SKM-1 treated with dmso at 0.1 percent for 144 hours (cell line): ENCODE measurements around the gene PPP1R3G.
"Not testable (repeated sequence)": the region's sequence is repeated elsewhere in the genome, so short reads cannot be mapped to it uniquely, and the experiment has no call there.

Experiments used
- DNase-seq: peaks from one replicate; lab custom pipeline; 2025; ENCODE audit not compliant: unreplicated experiment; lab: John Stamatoyannopoulos, UW

The PPP1R3G gene

DNA sequence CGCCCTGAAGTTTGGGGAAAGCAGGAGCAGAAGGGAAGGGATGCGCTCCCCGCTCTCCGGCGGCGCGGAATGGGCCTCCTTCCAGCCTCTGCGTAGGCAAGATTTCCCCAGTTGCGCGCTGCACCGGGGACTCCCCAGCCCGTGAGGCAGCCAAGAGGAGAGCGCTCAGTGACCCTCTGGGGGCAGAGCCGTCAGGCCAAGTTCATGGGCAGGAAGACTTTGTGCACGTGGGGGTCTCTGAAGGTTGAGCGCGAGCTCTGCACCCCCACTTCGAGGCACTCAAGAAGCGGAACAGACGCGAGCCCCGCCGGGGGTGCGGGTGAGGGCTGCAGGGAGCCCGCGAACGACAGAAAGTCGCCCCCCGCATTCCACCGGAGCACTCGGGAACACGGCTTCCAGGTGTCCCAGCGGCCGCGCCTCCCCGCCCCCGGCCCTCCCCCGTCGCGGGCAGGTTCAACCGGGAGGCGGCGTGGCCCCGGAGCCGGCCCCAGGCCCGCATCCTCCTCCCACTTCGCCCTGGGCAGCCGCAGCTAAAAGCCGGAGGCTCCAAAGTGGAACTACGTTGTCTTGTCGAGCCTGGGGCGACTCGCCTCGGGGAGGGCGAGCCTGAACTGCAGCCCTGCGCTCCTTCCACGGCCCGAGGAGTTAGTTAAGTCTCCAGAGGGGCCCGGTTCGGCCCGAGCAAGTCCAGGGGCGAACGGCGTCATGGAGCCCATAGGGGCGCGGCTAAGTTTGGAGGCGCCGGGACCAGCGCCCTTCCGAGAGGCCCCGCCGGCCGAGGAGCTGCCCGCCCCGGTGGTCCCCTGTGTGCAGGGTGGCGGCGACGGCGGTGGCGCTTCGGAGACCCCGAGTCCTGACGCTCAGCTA lies at the start of gene PPP1R3G:
PPP1R3G (plus strand) TSS at position 561 of the 867 bp plus-strand sequence; CDS start at position 706, 145 bp downstream.
- no peak for DNase-seq

DNA sequence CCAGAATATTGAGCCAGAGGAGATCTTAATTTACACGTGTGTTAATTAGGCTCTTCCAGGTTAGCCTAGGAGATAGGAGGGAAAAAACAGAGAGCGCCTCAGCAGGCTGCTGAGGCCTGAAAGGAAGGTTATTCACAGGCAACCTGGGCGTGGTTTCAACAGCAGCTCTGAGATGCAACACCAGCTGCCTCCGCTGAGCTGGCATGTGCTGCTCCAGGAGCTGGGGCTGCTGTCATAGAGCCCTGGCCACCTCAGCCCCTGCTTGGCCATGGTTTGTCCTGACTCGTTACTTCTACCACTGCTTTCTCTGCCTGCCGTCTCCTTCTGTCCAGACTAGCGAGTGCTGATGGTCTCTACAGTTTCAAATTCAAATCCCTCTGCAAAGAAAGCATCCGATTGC lies 48.9 kb upstream of the PPP1R3G start:
- DNase-seq = peak; percentile 22

DNA sequence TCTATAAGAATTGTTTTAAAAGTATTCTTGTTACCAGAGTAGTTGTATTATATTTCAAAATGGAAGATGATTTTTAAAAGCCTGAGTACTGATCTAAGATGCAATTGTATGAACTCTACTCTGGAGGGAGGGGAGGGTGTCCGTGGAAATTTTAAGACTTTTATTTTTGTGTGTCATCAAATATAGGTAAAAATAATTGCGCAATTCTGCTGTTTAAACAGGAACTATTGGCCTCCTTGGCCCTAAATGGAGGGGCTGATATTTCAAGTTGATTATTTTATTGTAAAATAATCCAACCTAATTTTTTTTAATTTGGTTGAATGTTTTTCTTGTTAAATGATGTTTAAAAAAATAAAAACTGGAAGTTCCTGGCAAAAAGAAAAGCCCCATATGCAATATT lies 43.2 kb upstream of the PPP1R3G start:
- no peak for DNase-seq

DNA sequence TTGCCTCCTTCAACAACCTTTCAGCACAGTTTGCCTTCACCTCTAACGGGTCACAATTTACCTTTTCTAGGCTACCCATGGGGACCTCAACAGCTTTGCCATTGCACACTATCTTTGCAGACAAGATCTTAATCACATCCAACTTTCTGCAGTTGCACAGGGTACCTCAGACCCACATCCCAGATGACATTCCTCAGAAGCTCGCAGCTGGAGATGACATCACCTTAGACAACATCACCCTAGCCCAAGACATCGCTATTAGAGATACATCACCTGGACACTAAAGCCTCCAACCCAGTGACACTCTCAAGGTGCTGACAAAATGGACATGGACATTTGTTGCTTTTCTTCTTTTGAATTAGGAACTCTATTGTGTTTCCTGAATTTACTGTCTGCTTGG lies 42.7 kb upstream of the PPP1R3G start:
- DNase-seq = no peak

DNA sequence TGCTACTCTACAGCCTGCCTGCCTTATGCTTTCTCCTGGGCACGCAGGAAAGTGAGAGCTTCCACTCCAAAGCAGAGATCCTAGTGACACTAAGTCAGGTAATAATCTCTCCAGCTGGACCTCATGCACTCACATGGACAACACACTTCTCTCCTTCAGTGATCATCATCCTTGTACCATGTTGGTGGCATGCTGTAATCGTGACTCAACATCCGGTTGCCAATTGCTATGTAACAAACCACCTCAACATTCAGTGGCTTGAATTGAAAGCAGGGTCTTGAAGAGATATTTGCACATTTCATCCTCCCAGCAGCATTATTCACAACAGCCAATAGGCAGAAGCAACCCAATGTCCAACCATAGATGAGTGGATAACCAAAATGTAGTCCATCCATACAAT lies 40.3 kb upstream of the PPP1R3G start:
- DNase-seq = no peak

DNA sequence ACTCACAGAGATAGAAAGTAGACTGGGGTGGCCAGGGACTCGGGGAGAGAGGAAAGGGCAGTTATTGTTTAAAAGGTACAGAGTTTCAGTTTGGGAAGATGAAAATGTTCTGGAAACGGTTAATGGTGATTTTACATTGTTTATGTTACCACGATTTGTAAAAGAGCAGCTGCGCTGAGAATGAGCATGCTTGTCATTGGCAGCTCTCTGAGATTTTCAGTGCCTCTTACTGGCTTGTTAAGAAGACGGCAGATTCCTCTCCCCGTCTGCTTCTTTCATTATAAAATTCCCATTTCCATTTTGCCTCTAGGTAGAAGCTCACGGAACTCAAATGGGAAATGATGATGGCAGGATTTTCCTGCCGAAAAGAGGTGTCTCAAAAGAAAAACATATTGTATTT lies 39.7 kb upstream of the PPP1R3G start:
- no peak for DNase-seq

DNA sequence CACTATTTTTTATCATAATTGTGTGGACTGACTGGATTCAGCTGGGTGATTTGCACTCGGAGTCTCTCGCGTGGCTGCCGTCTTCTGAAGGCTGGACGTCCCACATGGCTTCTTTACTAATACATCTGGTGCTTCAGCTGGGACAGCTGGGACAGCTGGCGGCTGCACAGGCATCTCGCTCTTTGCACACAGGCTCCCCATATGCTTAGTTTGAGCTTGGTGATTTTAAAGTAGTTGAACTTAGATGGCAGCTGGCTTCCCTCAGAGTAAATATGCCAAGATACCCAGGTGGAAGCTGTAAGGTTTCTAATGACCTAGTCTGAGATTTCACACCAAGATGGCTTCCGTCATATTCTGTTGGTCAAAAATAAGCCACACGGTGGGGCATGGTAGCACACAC lies 38.7 kb upstream of the PPP1R3G start:
- no peak for DNase-seq

DNA sequence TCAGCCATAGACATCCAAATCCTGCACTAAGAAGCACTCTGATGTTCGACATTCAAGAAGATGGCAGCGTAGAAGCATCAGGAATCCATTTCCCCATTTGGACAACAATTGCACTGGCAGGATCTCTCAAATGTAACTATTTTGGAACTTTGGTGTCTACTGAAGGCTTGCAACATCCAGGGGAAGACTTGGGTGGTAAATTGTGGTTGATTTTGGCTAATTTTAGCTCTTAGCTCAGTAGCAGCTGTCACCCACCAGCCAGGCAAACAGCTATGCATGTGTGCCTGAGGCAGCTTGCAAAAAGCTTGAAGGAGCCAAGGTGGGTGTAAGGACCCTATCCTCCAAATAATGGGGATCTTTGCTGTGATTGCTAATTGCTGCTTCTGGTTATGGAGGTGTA lies 35.1 kb upstream of the PPP1R3G start:
- peak; percentile 49 for DNase-seq

DNA sequence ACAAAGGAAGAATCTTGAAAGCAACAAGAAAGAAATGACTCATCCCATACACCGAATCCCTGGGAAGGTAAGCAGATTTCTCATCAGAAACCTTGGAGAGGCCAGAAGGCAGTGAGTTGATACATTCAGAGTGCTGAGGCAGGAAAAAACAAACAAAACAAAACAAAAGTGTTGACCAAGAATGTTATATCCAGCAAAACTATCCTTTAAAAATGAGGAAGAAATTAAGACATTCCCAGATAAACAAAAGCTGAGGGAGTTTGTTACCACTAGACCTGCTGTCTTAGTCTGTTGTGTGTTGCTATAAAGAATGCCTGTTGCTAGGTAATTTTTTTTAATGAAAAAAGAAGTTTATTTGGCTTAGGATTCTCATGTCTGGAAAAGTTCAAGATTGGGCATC lies 33.7 kb upstream of the PPP1R3G start:
- no peak for DNase-seq

DNA sequence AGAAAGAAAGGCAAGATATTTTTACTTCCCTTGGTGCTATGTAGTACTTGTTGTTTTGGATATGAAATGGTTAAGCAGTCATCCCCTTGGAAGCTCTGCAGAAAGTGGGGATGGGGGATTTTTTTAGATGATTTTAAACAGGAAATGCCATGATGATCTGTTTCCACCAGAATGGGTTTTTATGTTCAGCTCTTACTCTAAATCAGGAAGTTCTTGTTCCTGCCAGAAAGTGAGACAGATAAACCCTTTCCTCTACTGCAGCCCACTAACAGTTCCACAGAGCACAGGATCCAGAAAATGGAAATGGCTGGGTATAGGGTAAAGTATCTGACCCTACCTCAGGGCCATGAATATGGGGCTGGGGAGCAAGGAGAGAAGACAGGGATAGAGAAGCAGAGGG lies 32.1 kb upstream of the PPP1R3G start:
- DNase-seq = peak; percentile 41

DNA sequence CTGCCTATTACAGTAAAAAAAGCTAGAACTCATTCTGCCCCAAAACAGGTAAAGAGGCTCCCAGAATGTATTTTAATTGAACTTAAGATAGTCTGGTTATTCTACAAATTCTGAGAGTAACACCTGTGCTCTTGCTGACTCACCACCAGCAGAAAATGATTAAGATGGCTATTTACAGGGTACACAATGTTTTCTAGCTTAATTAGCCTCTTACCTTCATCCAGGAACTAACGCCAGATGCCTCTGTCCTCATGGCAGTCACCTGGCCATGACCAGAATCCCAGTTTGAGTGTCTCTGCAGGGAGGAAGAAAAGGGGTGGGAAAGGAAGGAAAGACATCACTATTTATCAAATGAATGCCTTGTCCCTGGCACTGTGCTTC lies 31.3 kb upstream of the PPP1R3G start:
- no peak for DNase-seq

DNA sequence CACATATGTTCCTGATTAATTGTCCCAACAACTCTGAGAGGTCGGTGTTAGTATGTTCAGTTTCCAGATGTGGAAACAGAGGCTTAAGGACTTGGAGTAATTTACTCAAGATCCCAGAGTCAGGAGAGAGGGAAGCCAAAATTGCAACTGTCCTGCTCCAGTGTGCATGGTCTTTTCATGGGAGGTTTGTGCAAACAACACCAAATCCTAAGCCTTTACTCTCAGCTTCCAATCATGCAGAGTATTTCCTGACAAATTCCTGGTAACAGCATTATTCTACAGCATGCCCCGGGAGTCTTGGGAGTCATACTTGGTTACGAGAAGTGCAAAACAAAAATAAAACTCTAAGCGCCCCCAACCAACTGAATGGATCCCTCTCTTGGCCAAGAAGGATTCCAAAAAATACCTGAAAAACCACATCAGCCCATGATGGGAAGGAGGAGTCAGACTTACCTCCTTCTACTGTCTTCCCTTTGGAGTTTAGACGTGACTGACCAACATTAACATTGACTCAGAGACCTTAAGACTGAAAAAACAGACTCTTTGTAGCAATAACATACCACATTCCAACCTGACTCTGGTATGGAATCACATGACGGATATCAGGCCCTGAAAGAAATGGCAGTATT lies 30.8 kb upstream of the PPP1R3G start:
- DNase-seq = no peak

DNA sequence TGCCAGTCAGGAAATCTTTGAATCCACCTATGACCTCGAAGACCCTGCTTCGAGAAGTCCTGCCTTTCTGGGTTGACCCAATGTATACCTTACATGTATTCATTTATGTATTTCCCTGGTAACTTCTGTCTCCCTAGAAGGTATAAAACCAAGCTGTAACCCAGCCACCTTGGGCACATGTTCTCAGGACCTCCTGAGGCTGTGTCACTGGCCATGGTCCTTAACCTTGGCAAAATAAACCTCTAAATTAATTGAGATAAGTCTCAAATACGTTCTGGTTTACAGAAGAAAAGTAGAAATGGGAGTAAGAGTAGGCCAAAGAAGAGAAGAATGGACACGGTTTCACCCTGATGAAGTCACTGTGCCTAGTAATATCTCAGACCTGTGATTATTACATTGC lies 30.0 kb upstream of the PPP1R3G start:
- DNase-seq = no peak

DNA sequence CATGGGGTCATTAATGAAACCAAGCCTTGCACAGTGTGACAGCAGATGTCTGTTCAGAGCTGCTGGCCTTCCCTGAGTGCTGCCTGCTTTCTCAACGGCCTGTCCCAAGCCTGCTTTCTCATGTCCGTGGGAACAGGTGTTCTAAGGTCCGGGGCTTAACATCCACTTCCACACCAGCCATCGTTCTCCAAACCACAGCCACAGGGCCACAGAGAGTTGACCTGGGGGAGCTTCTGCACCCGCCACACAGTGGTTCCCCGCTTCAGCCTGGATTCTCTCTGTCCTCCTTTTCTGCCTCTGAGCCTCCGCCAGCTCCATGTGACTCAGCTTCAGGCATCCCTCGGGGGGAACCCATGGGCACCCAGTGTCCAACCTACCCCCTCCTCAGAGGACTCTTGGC lies 26.9 kb upstream of the PPP1R3G start:
- DNase-seq = no peak

DNA sequence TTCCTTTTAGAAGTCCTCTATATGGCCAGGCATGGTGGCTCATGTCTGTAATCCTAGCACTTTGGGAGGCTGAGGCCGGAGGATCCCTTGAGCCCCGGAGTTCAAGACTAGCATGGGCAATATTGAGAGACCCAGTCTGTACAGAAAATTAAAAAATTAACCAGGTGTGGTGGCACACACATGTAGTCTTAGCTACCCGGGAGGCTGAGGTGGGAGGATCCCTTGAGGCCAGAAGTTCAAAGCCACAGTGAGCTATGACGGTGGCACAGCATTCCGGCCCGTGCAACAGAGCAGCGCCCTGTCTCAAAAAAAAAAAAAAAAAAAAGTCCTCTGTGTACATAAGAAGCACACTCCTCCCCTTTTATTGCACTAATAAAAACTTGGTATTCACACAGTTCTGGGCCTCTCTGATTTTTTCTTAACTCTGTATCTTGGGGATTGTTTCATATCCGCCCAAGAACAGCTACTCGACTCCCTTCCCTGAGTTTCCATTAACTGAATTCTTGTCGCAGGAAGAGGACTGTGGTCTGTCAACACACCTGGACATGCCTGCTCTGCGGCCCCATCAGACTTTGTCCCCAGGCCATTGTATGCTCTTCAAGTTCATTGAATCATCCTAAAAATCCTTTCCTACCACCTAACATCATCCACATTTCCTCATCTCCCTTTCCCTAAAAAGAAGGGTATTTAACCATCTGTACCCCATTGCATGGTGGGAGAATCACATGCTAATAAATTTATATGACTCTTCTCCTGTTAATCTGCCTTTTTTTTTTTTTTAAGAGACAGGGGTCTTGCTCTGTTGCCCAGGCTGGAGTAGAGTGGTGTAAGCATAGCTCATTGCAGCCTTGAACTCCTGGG lies 25.9 kb upstream of the PPP1R3G start:
- DNase-seq = no peak

DNA sequence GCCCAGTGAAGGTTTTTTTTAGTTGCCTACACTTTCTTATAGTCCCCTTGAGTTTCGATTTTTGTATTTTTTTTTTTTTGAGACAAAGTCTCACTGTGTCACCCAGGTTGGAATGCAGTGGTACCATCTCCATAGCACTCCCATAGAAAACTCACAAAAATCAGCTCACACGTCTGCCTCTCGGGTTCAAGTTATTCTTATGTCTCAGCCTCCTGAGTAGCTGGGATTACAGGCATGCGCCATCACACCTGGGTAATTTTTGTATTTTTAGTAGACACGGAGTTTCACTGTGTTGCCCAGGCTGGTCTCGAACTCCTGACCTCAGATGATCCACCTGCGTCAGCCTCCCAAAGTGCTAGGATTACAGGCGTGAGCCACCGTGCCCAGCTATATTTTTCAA lies 24.7 kb upstream of the PPP1R3G start:
- not testable (repeated sequence) for DNase-seq

DNA sequence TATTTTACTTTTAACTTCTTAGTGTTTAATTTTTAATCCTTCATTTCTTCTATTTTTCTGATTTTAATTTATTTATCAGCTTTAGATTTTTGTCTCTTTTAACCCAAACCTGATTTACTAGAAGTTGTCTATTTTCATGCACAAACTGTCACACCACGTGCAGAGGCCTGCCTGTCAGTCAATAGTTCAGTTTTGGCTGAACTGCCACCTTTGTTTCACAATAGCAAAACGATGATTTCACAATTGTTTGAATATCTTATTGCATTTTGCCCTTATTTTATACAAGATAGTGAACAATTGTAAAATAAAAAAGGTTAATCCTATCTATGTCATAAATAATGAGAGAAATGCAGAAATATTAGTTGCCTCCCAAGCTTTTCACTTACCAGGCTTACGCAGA lies 24.0 kb upstream of the PPP1R3G start:
- no peak for DNase-seq

DNA sequence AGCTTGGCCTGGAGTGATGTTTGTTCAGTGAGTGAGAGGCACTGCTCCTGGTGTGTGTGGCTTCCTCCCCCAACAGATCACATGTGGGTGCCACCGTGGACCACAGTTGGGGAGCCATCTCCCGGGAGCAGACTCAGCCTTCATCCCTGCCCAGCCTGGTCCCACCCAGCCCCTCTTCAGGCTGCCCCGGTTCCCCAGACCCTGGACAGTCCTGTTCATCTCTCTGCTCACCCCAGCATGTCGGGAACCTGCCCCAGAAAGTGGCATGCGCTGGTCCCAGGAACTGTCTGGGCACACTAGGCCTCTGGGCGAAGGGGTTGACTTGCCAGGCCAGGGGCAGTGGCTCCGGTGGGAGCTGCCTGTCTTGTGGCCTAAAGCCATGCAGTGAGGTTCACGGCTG lies 21.5 kb upstream of the PPP1R3G start:
- no peak for DNase-seq

DNA sequence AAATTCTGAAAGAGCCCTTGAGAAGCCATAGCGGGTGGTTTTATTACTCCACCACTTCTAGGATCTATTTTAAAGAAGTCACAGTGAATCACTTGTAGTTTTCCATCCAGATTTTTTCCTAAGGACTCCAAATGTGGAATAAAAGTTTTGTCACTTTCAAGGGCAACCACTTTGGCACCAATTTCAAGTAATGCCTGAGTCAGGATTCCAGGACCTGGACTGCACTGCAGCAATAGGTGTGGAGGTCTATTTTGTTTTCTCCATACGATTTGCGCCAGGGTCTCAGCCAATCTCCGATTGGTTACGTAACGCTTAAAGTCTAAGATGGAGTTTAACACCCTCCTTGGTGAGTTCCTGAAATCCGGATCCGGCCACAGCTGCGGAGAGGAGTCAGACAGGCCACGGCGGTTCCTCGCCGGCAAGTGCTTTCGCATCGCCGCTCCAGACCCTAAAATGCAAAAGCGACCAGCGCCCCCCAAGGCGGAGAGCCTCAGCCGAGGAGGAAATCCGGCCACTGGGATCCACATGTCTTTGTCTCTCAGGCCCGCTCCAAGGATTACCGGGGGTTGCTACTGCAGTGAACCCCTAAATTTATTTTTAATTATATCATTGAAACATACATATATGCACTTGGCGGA lies 18.6 kb upstream of the PPP1R3G start:
- DNase-seq = no peak

DNA sequence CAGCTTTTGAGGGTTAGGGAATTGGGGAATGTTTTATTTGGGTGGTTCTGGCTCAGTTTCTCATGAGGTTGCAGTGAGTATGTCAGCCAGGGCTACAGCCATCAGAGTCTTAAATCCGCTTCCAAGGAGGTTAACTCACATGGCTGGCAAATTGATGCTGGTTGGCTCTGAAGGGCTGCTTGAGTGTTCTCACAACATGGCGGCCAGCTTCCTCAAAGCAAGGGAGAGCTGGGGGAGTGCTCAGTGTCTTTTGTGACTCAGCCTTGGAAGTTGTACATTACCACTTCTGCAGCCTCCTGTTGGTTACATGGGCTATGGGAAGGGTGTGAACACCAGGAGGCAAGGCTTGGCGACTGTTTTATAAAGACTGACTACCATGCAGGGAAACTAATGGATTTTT lies 17.8 kb upstream of the PPP1R3G start:
- no peak for DNase-seq

DNA sequence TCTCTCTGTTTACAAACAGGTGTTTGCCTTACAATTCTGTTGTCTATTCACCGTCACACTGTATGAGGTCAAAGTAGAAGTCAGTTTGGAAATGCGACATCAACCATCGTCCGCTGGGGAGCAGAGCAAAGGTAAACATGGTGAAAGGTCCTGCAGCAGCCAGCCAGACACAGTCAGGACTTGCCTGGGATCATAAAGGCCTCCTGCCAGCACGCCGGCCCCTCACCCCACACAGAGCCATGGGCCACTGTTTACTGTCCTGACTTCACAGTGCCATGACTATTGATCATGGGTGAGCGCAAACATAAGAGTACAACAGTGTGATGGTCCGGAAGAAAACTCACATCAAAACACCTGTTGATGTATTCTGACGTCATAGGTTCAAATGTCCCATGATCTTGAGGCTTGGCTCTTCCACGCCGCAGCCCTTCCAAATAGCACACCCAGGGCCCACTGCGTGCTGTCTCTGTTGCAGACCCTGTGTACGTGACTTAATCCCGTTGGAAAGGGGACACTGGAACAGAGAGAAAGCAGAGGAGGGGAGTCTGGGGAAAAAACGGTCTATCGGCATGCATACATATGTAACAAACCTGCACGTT lies 16.9 kb upstream of the PPP1R3G start:
- DNase-seq = no peak
